SU-DHL-6 (cell line): ENCODE measurements around the gene PPM1M.

Experiments used
- CTCF ChIP-seq: fragments of 200-600 bp; sonication (generic); IDR thresholded peaks from one replicate; pipeline ENCODE4 v1.5.1; 2017; ENCODE audit warnings: antibody characterized with exemption, mild to moderate bottlenecking, low read length, moderate library complexity; ENCODE audit not compliant: insufficient read depth, poor library complexity, severe bottlenecking
- EZH2phosphoT487 ChIP-seq: fragments of 200-600 bp; sonication (generic), shearing (Covaris generic); conservative IDR thresholded peaks from 2 replicates; pipeline ENCODE4 v1.6.1; 2018; ENCODE audit warnings: mild to moderate bottlenecking, antibody characterized with exemption, low read length, moderate library complexity, mixed read lengths

GRCh38 chr3:52227766-52228165 lies 17.8 kb upstream of the PPM1M start:
- TF ChIP-seq CTCF (no peak), EZH2phosphoT487 (no peak)
